ENCODE data around the gene KMT2E.

Gene KMT2E

DNA sequence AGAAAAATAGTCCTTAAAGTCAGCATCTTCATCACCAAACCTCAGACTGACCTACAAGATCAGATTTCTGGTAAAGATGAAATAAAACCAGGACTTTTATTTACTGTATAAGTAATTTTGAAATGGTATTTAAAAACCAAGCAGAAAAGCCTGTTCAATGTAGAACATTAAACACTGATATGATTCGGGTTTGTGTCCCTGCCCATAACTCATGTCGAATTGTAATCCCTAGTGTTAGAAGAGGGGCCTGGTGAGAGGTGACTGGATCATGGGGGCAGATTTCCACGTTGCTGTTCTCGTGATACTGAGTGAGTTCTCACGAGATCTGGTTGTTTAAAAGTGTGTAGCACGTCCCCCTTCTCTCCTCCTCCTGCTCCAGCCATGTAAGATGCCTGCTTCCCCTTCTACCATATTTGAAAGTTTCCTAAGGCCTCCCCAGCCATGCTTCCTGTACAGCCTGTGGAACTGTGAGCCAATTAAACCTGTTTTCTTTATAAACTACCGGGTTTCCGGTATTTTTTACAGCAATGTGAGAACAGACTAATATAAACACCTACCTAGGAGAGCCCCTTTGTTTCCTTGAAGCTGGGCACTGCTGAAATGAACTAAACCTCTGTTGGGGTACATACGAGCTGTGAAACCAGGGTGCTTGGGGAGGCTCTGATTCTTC, 120.1 kb downstream of the KMT2E start:
- WGBS, 2 donors (ENCODE audit: extremely low coverage in 2 of 2, insufficient read length in 2 of 2, insufficient replicate concordance in 1 of 2), result no CpG with 5 or more reads among the region's 9 CpGs
- Histone ChIP-seq H3K9me3 (replicated peaks in 1 of 2; ENCODE audit: control insufficient read depth in 2 of 2, insufficient read depth in 1 of 2, low read depth in 1 of 2, low read length in 2 of 2) (no peaks in the 10 kb centered on the region), H3K14ac (ENCODE audit: low read length) (no peak overlapping the region), H4K91ac (ENCODE audit: low read depth, low read length, poor library complexity) (no peak overlapping the region), H3K79me1 (ENCODE audit: low read depth, low read length) (no peaks in the 10 kb centered on the region), H3K4me2 (ENCODE audit: insufficient read depth, low read length, poor library complexity, severe bottlenecking) (no peak overlapping the region), H2BK12ac (ENCODE audit: low read length) (no peak overlapping the region), H3K27me3 (ENCODE audit: control insufficient read depth in 3 of 3, insufficient read depth in 3 of 3, low read depth in 1 of 3, low read length in 3 of 3) (no peaks in the 10 kb centered on the region), H3K36me3 (replicated peaks in 1 of 2; ENCODE audit: control insufficient read depth in 2 of 2, insufficient read depth in 2 of 2, low read length in 2 of 2) (peaks cover 11 to 72% of the 10 kb centered on the region in 2 donors), H2AFZ (ENCODE audit: low read length) (no peak overlapping the region), H2AK5ac (ENCODE audit: low read depth, low read length) (no peak overlapping the region), H3K4me3 (ENCODE audit: low read length in 2 of 2) (no peak overlapping the region), H3K9ac (ENCODE audit: low read depth, low read length, poor library complexity) (no peak overlapping the region), H2BK15ac (ENCODE audit: low read length) (no peak overlapping the region), H3K4ac (ENCODE audit: low read length) (no peak overlapping the region), H3K18ac (ENCODE audit: low read length) (no peak overlapping the region), H2BK5ac (ENCODE audit: low read length) (no peak overlapping the region), H4K8ac (ENCODE audit: low read depth, low read length) (no peak overlapping the region), H3K4me1 (ENCODE audit: control insufficient read depth in 2 of 2, insufficient read depth in 1 of 2, low read depth in 1 of 2, low read length in 2 of 2) (peaks cover 4 to 11% of the 10 kb centered on the region in 2 donors), H3K27ac (replicated peaks; ENCODE audit: low read length) (no peak overlapping the region), H3K23ac (ENCODE audit: low read depth, low read length, poor library complexity) (no peak overlapping the region), H2BK120ac (ENCODE audit: low read depth, low read length) (no peak overlapping the region)
- DNase-seq (ENCODE audit: low spot score), result no peak

DNA sequence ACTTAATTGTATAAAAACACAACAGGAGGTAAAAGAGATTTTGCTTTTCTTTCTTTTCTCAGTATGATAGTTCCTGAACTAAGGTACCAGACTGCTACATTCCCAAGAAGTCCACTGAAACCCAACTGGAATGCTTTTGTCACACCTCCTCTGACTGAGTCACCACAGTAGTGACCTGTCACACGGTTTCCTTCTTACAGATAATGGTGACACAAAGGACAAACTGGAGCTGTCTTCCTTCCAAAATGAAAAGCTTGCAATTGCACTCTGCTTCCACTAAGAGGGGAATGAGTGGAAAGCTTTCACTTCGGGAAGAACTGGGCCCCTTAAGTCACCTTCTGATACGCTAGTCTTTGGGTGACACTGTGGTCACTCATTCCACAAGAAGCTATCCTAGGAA, 122.2 kb downstream of the KMT2E start:
- Histone ChIP-seq H3K4me3 (ENCODE audit: low read length in 2 of 2) (no peak overlapping the region), H2AFZ (ENCODE audit: low read length) (no peak overlapping the region), H3K4me1 (ENCODE audit: control insufficient read depth in 2 of 2, insufficient read depth in 1 of 2, low read depth in 1 of 2, low read length in 2 of 2) (peaks cover 6 to 9% of the 10 kb centered on the region in 2 donors), H3K18ac (ENCODE audit: low read length) (no peak overlapping the region), H3K9ac (ENCODE audit: low read depth, low read length, poor library complexity) (no peak overlapping the region), H4K8ac (ENCODE audit: low read depth, low read length) (no peak overlapping the region), H3K23ac (ENCODE audit: low read depth, low read length, poor library complexity) (no peak overlapping the region), H3K79me1 (ENCODE audit: low read depth, low read length) (no peaks in the 10 kb centered on the region), H3K36me3 (replicated peaks in 1 of 2; ENCODE audit: control insufficient read depth in 2 of 2, insufficient read depth in 2 of 2, low read length in 2 of 2) (peaks cover 14 to 79% of the 10 kb centered on the region in 2 donors), H4K91ac (ENCODE audit: low read depth, low read length, poor library complexity) (no peak overlapping the region), H3K9me3 (replicated peaks in 1 of 2; ENCODE audit: control insufficient read depth in 2 of 2, insufficient read depth in 1 of 2, low read depth in 1 of 2, low read length in 2 of 2) (no peaks in the 10 kb centered on the region), H2AK5ac (ENCODE audit: low read depth, low read length) (no peak overlapping the region), H2BK12ac (ENCODE audit: low read length) (no peak overlapping the region), H2BK5ac (ENCODE audit: low read length) (no peak overlapping the region), H3K27me3 (ENCODE audit: control insufficient read depth in 3 of 3, insufficient read depth in 3 of 3, low read depth in 1 of 3, low read length in 3 of 3) (no peaks in the 10 kb centered on the region), H3K4me2 (ENCODE audit: insufficient read depth, low read length, poor library complexity, severe bottlenecking) (no peak overlapping the region), H3K27ac (replicated peaks; ENCODE audit: low read length) (no peak overlapping the region), H2BK15ac (ENCODE audit: low read length) (no peak overlapping the region), H2BK120ac (ENCODE audit: low read depth, low read length) (no peak overlapping the region), H3K4ac (ENCODE audit: low read length) (no peak overlapping the region), H3K14ac (ENCODE audit: low read length) (no peak overlapping the region)
- no peak for DNase-seq (ENCODE audit: low spot score)
- no CpG with 5 or more reads among the region's 3 CpGs for WGBS, 2 donors (ENCODE audit: extremely low coverage in 2 of 2, insufficient read length in 2 of 2, insufficient replicate concordance in 1 of 2)

DNA sequence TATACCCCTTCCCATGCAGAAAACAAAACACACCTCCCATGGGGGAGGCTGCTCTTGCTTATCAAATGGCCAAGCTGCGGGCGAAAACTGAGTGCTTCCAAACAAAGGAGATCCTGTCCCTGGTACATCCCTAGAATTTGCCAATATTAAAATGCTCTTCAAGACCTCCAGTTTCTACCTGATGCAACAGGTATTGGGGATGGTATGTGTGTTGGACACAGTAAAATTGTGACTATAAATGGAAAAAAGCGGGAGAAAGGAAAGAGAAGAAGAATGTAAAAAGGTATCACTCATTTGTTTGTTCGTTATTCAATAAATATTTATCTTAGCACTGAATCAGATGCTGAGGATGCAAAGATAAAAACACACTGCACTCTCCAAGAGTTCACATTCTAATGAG, 123.9 kb downstream of the KMT2E start:
- no peak overlapping the region for H4K8ac ChIP-seq (ENCODE audit: low read depth, low read length)
- no peak overlapping the region for H3K4me2 ChIP-seq (ENCODE audit: insufficient read depth, low read length, poor library complexity, severe bottlenecking)
- no peak overlapping the region for H3K4ac ChIP-seq (ENCODE audit: low read length)
- H3K9ac ChIP-seq (ENCODE audit: low read depth, low read length, poor library complexity), result no peak overlapping the region
- no peak overlapping the region for H3K27ac ChIP-seq (replicated peaks; ENCODE audit: low read length)
- H3K79me1 ChIP-seq (ENCODE audit: low read depth, low read length), result no peaks in the 10 kb centered on the region
- peaks cover 13 to 83% of the 10 kb centered on the region in 2 donors for H3K36me3 ChIP-seq (replicated peaks in 1 of 2; ENCODE audit: control insufficient read depth in 2 of 2, insufficient read depth in 2 of 2, low read length in 2 of 2)
- H4K91ac ChIP-seq (ENCODE audit: low read depth, low read length, poor library complexity), result no peak overlapping the region
- H3K4me3 ChIP-seq (ENCODE audit: low read length in 2 of 2), result no peak overlapping the region
- no CpG with 5 or more reads among the region's 4 CpGs for WGBS, 2 donors (ENCODE audit: extremely low coverage in 2 of 2, insufficient read length in 2 of 2, insufficient replicate concordance in 1 of 2)
- H2BK15ac ChIP-seq (ENCODE audit: low read length), result no peak overlapping the region
- H2AK5ac ChIP-seq (ENCODE audit: low read depth, low read length), result no peak overlapping the region
- H3K23ac ChIP-seq (ENCODE audit: low read depth, low read length, poor library complexity), result no peak overlapping the region
- H2BK12ac ChIP-seq (ENCODE audit: low read length), result no peak overlapping the region
- no peak overlapping the region for H3K18ac ChIP-seq (ENCODE audit: low read length)
- no peak overlapping the region for H2BK5ac ChIP-seq (ENCODE audit: low read length)
- DNase-seq (ENCODE audit: low spot score), result no peak
- no peak overlapping the region for H3K14ac ChIP-seq (ENCODE audit: low read length)
- H2AFZ ChIP-seq (ENCODE audit: low read length), result no peak overlapping the region
- H2BK120ac ChIP-seq (ENCODE audit: low read depth, low read length), result no peak overlapping the region
- H3K27me3 ChIP-seq (ENCODE audit: control insufficient read depth in 3 of 3, insufficient read depth in 3 of 3, low read depth in 1 of 3, low read length in 3 of 3), result no peaks in the 10 kb centered on the region
- peaks cover 0 to 6% of the 10 kb centered on the region in 2 donors for H3K4me1 ChIP-seq (ENCODE audit: control insufficient read depth in 2 of 2, insufficient read depth in 1 of 2, low read depth in 1 of 2, low read length in 2 of 2)
- H3K9me3 ChIP-seq (replicated peaks in 1 of 2; ENCODE audit: control insufficient read depth in 2 of 2, insufficient read depth in 1 of 2, low read depth in 1 of 2, low read length in 2 of 2), result no peaks in the 10 kb centered on the region

GRCh38 chr7:105139381-105139780, 125.4 kb downstream of the KMT2E start:
- Histone ChIP-seq H3K27me3 (ENCODE audit: control insufficient read depth in 3 of 3, insufficient read depth in 3 of 3, low read depth in 1 of 3, low read length in 3 of 3) (no peaks in the 10 kb centered on the region), H3K23ac (ENCODE audit: low read depth, low read length, poor library complexity) (no peak overlapping the region), H3K4me2 (ENCODE audit: insufficient read depth, low read length, poor library complexity, severe bottlenecking) (no peak overlapping the region), H4K8ac (ENCODE audit: low read depth, low read length) (no peak overlapping the region), H4K91ac (ENCODE audit: low read depth, low read length, poor library complexity) (no peak overlapping the region), H3K36me3 (replicated peaks in 1 of 2; ENCODE audit: control insufficient read depth in 2 of 2, insufficient read depth in 2 of 2, low read length in 2 of 2) (peaks cover 12 to 83% of the 10 kb centered on the region in 2 donors), H3K79me1 (ENCODE audit: low read depth, low read length) (no peaks in the 10 kb centered on the region), H2AK5ac (ENCODE audit: low read depth, low read length) (no peak overlapping the region), H3K18ac (ENCODE audit: low read length) (no peak overlapping the region), H2BK5ac (ENCODE audit: low read length) (no peak overlapping the region), H3K27ac (replicated peaks; ENCODE audit: low read length) (no peak overlapping the region), H3K4me1 (ENCODE audit: control insufficient read depth in 2 of 2, insufficient read depth in 1 of 2, low read depth in 1 of 2, low read length in 2 of 2) (peaks cover 0 to 6% of the 10 kb centered on the region in 2 donors), H3K4ac (ENCODE audit: low read length) (no peak overlapping the region), H2BK120ac (ENCODE audit: low read depth, low read length) (no peak overlapping the region), H2BK15ac (ENCODE audit: low read length) (no peak overlapping the region), H3K14ac (ENCODE audit: low read length) (no peak overlapping the region), H2AFZ (ENCODE audit: low read length) (no peak overlapping the region), H3K9me3 (replicated peaks in 1 of 2; ENCODE audit: control insufficient read depth in 2 of 2, insufficient read depth in 1 of 2, low read depth in 1 of 2, low read length in 2 of 2) (no peaks in the 10 kb centered on the region), H3K9ac (ENCODE audit: low read depth, low read length, poor library complexity) (no peak overlapping the region), H2BK12ac (ENCODE audit: low read length) (no peak overlapping the region), H3K4me3 (ENCODE audit: low read length in 2 of 2) (no peak overlapping the region)
- DNase-seq (ENCODE audit: low spot score), result no peak

Measured in neuronal stem cell (in vitro differentiated cells).